ENCODE measurements around the gene SLC25A42. TPM values are rescaled to one million over a fixed set of nuclear protein-coding genes. Genes with fewer than 3 reads are reported as not detected.

Gene SLC25A42
- total and polyA plus RNA-seq, 2 of the 4 experiments (the other 2 are of a cell fraction) = 2.0 to 9.9 TPM

- H3K9ac ChIP-seq (ENCODE audit: low read depth, low read length) = no peak overlapping the region
- H4K8ac ChIP-seq (ENCODE audit: low read depth in 2 of 2, low read length in 2 of 2) = peak overlapping the region; percentile 52 to 69; a peak in 2 of 4 replicates
- peak overlapping the region; percentile 34 for H2AK9ac ChIP-seq (replicated peaks; ENCODE audit: low read depth, low read length, poor library complexity)
- TF ChIP-seq MAZ (IDR thresholded peaks at IDR 0.05; ENCODE audit: borderline replicate concordance, low read depth, low read length) (no peak), CHD1 (IDR thresholded peaks at IDR 0.05; ENCODE audit: low read depth, low read length) (no peak), MAFK (IDR thresholded peaks at IDR 0.05; ENCODE audit: low read depth, low read length) (no peak), RAD21 (IDR thresholded peaks at IDR 0.05; ENCODE audit: low read length) (no peak), CEBPB (IDR thresholded peaks at IDR 0.05; ENCODE audit: low read depth, low read length) (no peak), SMC3 (IDR thresholded peaks at IDR 0.05; ENCODE audit: low read depth, low read length) (no peak), NFE2L2 (IDR thresholded peaks at IDR 0.05; ENCODE audit: low read depth, low read length) (no peak), FOS (IDR thresholded peaks at IDR 0.05; ENCODE audit: low read depth, low read length) (no peak)
- in situ Hi-C loops (cut with MboI; ENCODE audit: low sequenced_read_pairs) = no loop called here
- no TSS peak for BruUV-seq (replicated peaks)
- H2BK20ac ChIP-seq (ENCODE audit: low read depth, low read length) = no peak overlapping the region
- H3K4me2 ChIP-seq (ENCODE audit: low read depth, low read length) = no peak overlapping the region
- H3K79me1 ChIP-seq (ENCODE audit: low read depth in 1 of 2, low read length in 2 of 2) = no peaks in the 10 kb centered on the region
- H3K9me3 ChIP-seq (ENCODE audit: control insufficient read depth, insufficient read depth, low read length) = 0 out of 2 replicates have a peak, but pooled peaks cover 2% of the 10 kb centered on the region
- H3K9me1 ChIP-seq (ENCODE audit: insufficient read depth, low read length) = no peaks in the 10 kb centered on the region
- H4K20me1 ChIP-seq (ENCODE audit: insufficient read depth, low read length) = no peaks in the 10 kb centered on the region
- no peak overlapping the region for H3K27ac ChIP-seq (ENCODE audit: insufficient read depth, low read length)
- no peak overlapping the region for H3K14ac ChIP-seq (replicated peaks; ENCODE audit: low read depth, low read length)
- H3K4me3 ChIP-seq (ENCODE audit: insufficient read depth, low read depth, low read length) = no peak overlapping the region
- H3K56ac ChIP-seq (ENCODE audit: extremely low read depth, insufficient read depth, low read length) = no peak overlapping the region
- no peak overlapping the region for H3K4ac ChIP-seq (ENCODE audit: low read depth, low read length)
- H3K27me3 ChIP-seq (ENCODE audit: control insufficient read depth, insufficient read depth, low read length) = no peaks in the 10 kb centered on the region
- ChIA-PET POLR2A (ENCODE audit: unreplicated experiment) (no interaction called here), CTCF (interaction anchor here (0.6 kb wide), 1 partner anchor 14 kb away, joined by 4 read pairs; no protein-coding TSS in a partner anchor)
- ATAC-seq (ENCODE audit: low read depth) = peak; percentile 95
- H2BK15ac ChIP-seq (ENCODE audit: low read depth, low read length) = no peak overlapping the region
- no peak overlapping the region for H2BK5ac ChIP-seq (ENCODE audit: low read depth, low read length, poor library complexity, severe bottlenecking)
- H4K91ac ChIP-seq (ENCODE audit: insufficient read depth, low read depth, low read length) = no peak overlapping the region
- no peak overlapping the region for H2BK120ac ChIP-seq (ENCODE audit: low read depth, low read length)
- dilution Hi-C loops (cut with HindIII; ENCODE audit: low sequenced_read_pairs, unreplicated experiment) = no loop called here
- H3K4me1 ChIP-seq (ENCODE audit: control insufficient read depth, insufficient read depth, low read length) = no peaks in the 10 kb centered on the region
- no peak overlapping the region for H3K23ac ChIP-seq (ENCODE audit: low read depth, low read length)
- DNase-seq = peak; percentile 62
- H3K36me3 ChIP-seq (ENCODE audit: control insufficient read depth, insufficient read depth, low read length) = peaks cover 12% of the 10 kb centered on the region; the same call in 1 of the 2 replicates
- 62% methylated on average over 9 of the region's 39 CpGs; no CpG with 5 or more reads in 1 of the 2 experiments for WGBS, 2 experiments (ENCODE audit: extremely low coverage in 2 of 2, insufficient read length in 1 of 2)
- no peak overlapping the region for H3K18ac ChIP-seq (ENCODE audit: low read depth, low read length)
- H4K5ac ChIP-seq (ENCODE audit: low read depth, low read length) = no peak overlapping the region
- intact Hi-C loops (cut with micrococcal nuclease) = no loop called here
- peak overlapping the region; percentile 61 for H2AFZ ChIP-seq (replicated peaks; ENCODE audit: low read length, poor library complexity)
- no peak overlapping the region; the same call in 1 of the 2 replicates for H2AK5ac ChIP-seq (ENCODE audit: low read depth, low read length)
Measured at GRCh38 chr19:19120308-19121231, 56.8 kb downstream of the SLC25A42 start.
